ENCODE data around the gene LRRC4C.
"Not testable (repeated sequence)": the region's sequence is repeated elsewhere in the genome, so short reads cannot be mapped to it uniquely, and the experiment has no call there.

Gene LRRC4C

GRCh38 chr11:40683010-40683409, 776.4 kb downstream of the LRRC4C start:
- DNase-seq: no peak

- no peak for DNase-seq
Observed at GRCh38 chr11:40679276-40679675, 780.2 kb downstream of the LRRC4C start.

DNA sequence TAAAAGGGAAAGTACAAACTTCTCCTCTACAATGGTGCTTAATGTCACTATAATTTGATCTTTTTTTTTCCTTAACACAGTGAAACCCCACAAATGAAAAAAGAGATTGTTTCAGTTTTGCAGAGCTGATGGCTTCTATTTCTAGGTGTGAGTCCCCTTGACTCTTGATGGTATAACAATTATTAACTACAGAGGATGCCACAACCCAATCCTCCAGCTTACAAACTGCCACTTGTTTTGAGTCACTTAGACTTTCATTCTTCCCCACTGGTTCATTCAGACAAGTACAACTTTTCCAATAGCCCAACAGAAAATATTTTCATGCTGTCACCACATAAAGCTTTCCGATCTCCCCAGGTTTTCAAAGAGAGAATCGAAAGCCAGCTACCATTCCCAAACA, 812.2 kb downstream of the LRRC4C start:
- DNase-seq: no peak

- no peak for DNase-seq
Observed at GRCh38 chr11:40642284-40642683, 817.2 kb downstream of the LRRC4C start.

- no peak for DNase-seq
Observed at GRCh38 chr11:40619654-40620053, 839.8 kb downstream of the LRRC4C start.

GRCh38 chr11:40606800-40607199, 852.7 kb downstream of the LRRC4C start:
- no peak for DNase-seq

GRCh38 chr11:40602866-40603552, 856.4 kb downstream of the LRRC4C start:
- no peak for DNase-seq

- DNase-seq: no peak
Observed at GRCh38 chr11:40597546-40598113, 861.8 kb downstream of the LRRC4C start.

DNA sequence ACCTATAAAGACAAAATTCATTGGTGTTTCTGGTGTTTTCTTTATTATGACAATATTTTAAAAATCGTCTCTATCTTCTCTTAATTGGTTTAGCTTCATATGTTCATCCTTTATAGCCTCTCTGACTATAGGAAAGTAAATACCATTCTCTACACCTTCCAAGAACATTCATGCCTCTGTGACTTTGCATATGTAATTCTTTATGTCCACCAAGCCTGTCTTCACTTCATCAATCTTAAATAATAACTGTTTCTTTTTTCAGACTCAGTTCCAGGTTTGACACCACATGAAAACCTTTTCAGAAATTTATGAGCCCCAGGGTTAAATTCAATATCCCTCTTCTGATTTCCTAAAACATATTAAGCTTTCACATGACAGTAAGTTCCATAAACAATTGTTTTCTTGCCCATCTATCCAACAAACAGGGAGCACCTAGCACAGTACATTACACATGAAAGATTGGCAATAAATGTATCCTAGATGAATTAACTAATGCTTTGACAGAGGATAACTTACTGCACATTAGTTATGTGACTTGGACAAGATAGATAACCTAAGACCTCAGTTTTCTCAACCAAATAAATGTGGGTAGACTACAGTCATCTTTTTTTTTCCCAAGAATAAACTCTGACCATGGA, 886.1 kb downstream of the LRRC4C start:
- DNase-seq: no peak

DNA sequence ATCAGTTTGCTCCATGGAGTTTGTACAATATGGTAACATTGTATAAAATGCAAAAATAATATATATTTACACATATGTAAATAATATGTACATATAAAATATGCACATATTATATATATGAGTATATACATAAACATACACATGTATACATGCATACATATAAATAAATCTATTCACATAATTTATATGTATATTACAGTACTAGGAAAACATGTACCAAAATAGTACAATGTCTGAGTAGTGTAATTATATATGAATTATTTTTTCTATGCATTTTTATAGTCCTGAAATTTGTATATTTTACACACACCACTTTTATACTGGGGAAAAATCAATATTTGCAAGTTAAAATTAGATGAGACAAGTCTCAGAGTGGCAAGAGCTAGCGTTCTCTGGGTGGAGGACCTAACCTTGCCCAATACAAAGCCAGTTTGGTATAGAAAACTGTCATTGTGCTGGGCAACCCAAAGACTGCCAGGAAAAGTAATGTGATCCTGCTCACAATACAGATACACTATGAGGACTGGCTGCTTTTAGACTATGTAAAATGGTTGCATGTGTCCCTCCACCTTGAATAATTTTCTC, 889.4 kb downstream of the LRRC4C start:
- DNase-seq: no peak

DNA sequence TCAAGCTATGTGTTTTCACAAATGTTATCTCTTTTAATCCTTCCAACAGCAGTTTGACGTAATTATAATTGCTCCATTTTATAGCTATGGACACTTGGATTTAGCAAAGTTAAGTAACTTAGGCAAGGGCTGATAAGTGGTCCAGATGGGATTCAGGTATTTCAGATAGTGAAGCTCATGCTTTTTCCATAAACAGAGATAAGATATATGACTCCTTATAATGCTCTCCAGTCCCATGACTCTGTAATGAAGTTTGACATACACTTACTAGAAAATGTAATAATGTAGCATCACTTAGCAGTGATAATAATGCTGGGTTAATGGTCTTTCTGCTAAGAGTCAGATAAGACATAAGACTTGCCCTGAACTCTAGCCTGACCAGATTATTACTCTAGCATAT, 892.1 kb downstream of the LRRC4C start:
- no peak for DNase-seq

GRCh38 chr11:40544162-40544561, 915.3 kb downstream of the LRRC4C start:
- DNase-seq: no peak

GRCh38 chr11:40542821-40543220, 916.6 kb downstream of the LRRC4C start:
- no peak for DNase-seq

DNA sequence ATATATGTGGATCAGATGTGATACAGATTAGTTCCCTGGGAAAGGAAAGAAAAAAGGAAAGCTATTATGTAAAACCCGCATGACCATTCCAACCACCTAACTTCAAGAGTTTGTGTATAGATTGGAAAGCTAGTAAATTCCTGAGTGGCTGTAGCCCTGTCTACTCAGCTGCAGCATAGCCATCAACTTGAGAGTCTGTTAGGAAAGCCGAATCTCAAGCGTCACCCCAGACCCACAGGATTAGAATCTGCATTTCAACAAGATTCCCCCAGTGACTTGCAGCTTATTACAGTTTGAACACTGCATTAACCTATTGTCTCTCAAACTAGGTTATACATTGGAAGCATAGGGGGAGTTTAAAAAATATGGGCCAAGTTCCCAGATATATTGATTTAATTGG, 921.7 kb downstream of the LRRC4C start:
- no peak for DNase-seq

- not testable (repeated sequence) for DNase-seq
Observed at GRCh38 chr11:40522080-40522479, 937.4 kb downstream of the LRRC4C start.

GRCh38 chr11:40517122-40517521, 942.3 kb downstream of the LRRC4C start:
- no peak for DNase-seq

- no peak for DNase-seq
Observed at GRCh38 chr11:40514124-40514523, 945.3 kb downstream of the LRRC4C start.

DNA sequence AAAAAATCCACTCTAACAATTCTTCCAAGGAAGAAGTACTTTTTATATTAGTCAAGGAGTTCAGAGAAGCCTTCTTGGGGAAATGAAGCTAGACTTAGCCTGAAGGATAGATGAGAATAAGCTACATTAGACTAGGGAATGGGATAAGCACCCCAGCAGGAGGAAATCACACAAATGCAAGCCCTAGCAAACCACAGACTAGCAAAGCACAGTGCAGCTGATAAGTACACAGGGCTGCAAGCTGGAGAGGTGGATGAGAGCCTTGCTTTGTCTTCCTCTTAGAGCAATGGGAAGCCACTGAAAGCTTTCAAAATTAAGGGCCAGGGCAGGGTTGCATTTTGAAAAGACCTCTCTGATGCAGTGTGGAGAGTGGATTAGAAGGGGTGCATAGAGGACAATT, 946.2 kb downstream of the LRRC4C start:
- DNase-seq: no peak

DNA sequence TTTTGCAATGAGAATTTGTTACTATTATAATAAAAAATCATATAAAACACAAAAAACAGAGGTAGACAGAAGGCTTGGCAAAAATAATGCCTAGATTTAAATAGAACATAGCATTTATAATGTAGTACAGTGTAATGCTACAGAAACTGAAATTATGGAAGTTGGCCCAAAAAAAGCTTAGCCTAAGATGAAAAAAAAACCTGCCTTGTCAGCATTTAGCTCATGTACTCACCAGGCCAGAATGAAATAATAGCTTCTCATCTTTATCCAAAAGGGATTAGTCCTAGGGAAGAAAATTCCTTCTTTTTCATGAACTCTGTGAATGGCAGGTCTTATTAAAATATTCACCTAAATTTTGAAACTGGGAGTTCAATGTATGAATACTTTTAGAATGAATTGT, 951.1 kb downstream of the LRRC4C start:
- no peak for DNase-seq

GRCh38 chr11:40506226-40506625, 953.2 kb downstream of the LRRC4C start:
- no peak for DNase-seq

DNA sequence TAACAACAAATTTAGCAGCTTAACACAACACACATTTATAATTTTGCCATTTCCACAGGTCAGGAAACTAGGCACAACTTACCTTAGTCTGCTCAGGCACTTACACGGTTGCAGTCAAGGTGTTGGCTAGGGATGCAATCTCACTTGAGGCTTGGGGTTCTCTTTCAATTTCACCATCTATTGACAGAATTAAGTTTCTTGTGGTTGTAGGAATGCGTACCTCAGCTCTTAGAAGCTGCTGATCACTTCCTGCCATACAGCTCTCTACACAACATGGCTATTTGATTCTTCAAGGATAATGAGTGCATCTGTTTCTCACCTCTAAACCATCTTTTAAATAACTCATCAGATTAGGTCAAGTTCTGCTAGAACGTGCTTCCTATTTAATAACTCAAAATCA, 968.1 kb downstream of the LRRC4C start:
- DNase-seq: no peak

- no peak for DNase-seq
Observed at GRCh38 chr11:40467771-40468170, 991.7 kb downstream of the LRRC4C start.

- no peak for DNase-seq
Observed at GRCh38 chr11:40445391-40445790, 1014.1 kb downstream of the LRRC4C start.

- DNase-seq: no peak
Observed at GRCh38 chr11:40444151-40444550, 1015.3 kb downstream of the LRRC4C start.
